OCI-LY1 (cell line): Measurements from ENCODE around the gene RASGRF1.

Experiments used
- H2AFZ ChIP-seq: fragments of 200-600 bp; sonication (generic), shearing (Covaris generic); 2 replicates; pipeline ENCODE4 v1.6.0; 2014; ENCODE audit warnings: antibody characterized with exemption, mild to moderate bottlenecking, low read length
- H3F3A ChIP-seq: fragments of 200-600 bp; sonication (generic), shearing (Covaris generic); 2 replicates; pipeline ENCODE4 v1.6.0; 2014; ENCODE audit warnings: mild to moderate bottlenecking, antibody characterized with exemption, low read length, moderate library complexity; ENCODE audit not compliant: insufficient read depth
- H3K27ac ChIP-seq: fragments of 200-600 bp; sonication (generic); 2 replicates; pipeline ENCODE4 v1.5.1; 2014; ENCODE audit warnings: low read length, mixed run types, mild to moderate bottlenecking, low read depth; ENCODE audit not compliant: poor library complexity, severe bottlenecking
- H3K27me3 ChIP-seq: fragments of 200-600 bp; sonication (generic); 2 replicates; pipeline ENCODE4 v1.6.0; 2014; ENCODE audit warnings: antibody characterized with exemption, mild to moderate bottlenecking, low read length, moderate library complexity; ENCODE audit not compliant: insufficient read depth
- H3K36me3 ChIP-seq: fragments of 200-600 bp; sonication (generic); 2 replicates; pipeline ENCODE4 v1.6.1; 2014; ENCODE audit warnings: mild to moderate bottlenecking, antibody characterized with exemption, low read length, moderate library complexity, mixed read lengths; ENCODE audit not compliant: insufficient read depth
- H3K4me1 ChIP-seq: fragments of 200-600 bp; sonication (generic); 2 replicates; pipeline ENCODE4 v1.5.1; 2014; ENCODE audit warnings: mild to moderate bottlenecking, low read length, moderate library complexity; ENCODE audit not compliant: insufficient read depth, severe bottlenecking
- H3K4me2 ChIP-seq: fragments of 200-600 bp; sonication (generic), shearing (Covaris generic); 2 replicates; pipeline ENCODE4 v1.6.1; 2014; ENCODE audit warnings: low read length
- H3K4me3 ChIP-seq: fragments of 200-600 bp; sonication (generic); 2 replicates; pipeline ENCODE4 v1.5.1; 2014; ENCODE audit warnings: low read length, low read depth, mild to moderate bottlenecking, mixed read lengths; ENCODE audit not compliant: poor library complexity, severe bottlenecking
- H3K79me2 ChIP-seq: fragments of 200-600 bp; shearing (Covaris generic); 2 replicates; pipeline ENCODE4 v1.6.1; 2016; ENCODE audit warnings: mixed run types, low read length, mixed read lengths; ENCODE audit not compliant: insufficient read depth
- H3K9ac ChIP-seq: fragments of 200-600 bp; sonication (generic), shearing (Covaris generic); 2 replicates; pipeline ENCODE4 v1.6.1; 2014; ENCODE audit warnings: mild to moderate bottlenecking, low read length, mixed read lengths
- H3K9me2 ChIP-seq: fragments of 200-600 bp; sonication (generic), shearing (Covaris generic); 2 replicates; pipeline ENCODE4 v1.6.1; 2014; ENCODE audit warnings: low read depth, mild to moderate bottlenecking, low read length, mixed read lengths
- H3K9me3 ChIP-seq: fragments of 200-600 bp; shearing (Covaris generic); 2 replicates; pipeline ENCODE4 v1.6.1; 2014; ENCODE audit warnings: low read length, mixed read lengths
- H4K20me1 ChIP-seq: fragments of 200-600 bp; sonication (generic), shearing (Covaris generic); 2 replicates; pipeline ENCODE4 v1.6.0; 2016; ENCODE audit warnings: mild to moderate bottlenecking, low read length; ENCODE audit not compliant: insufficient read depth
- CTCF ChIP-seq: fragments of 200-600 bp; sonication (generic), shearing (Covaris generic); IDR thresholded peaks from 2 replicates; pipeline ENCODE4 v1.5.1; 2017; ENCODE audit warnings: mild to moderate bottlenecking, antibody characterized with exemption, low read length, moderate library complexity, mixed read lengths
- EZH2 ChIP-seq: fragments of 200-600 bp; sonication (generic), shearing (Covaris generic); IDR thresholded peaks from 2 replicates; pipeline ENCODE4 v1.8.0; 2017; ENCODE audit warnings: borderline replicate concordance, mixed run types, mild to moderate bottlenecking, antibody characterized with exemption, low read length, moderate library complexity, mixed read lengths

Gene RASGRF1

GRCh38 chr15:79065361-79065705, 25.2 kb downstream of the RASGRF1 start:
- Histone ChIP-seq H3K4me1 (peaks cover 4% of the 10 kb centered on the region), H3K27me3 (no peaks in the 10 kb centered on the region), H3K27ac (no peak overlapping the region), H3K9me3 (no peaks in the 10 kb centered on the region), H3K9ac (no peak overlapping the region), H3K4me2 (no peak overlapping the region; the same call in 1 of the 2 replicates), H2AFZ (no peak overlapping the region), H3K79me2 (no peaks in the 10 kb centered on the region), H3K4me3 (no peak overlapping the region), H3F3A (no peaks in the 10 kb centered on the region), H3K9me2 (no peaks in the 10 kb centered on the region), H3K36me3 (no peaks in the 10 kb centered on the region), H4K20me1 (no peaks in the 10 kb centered on the region)
- TF ChIP-seq CTCF = no peak
- TF ChIP-seq EZH2 = no peak

GRCh38 chr15:79064496-79064895, 26.1 kb downstream of the RASGRF1 start:
- no peak overlapping the region for H2AFZ ChIP-seq
- peaks cover 4% of the 10 kb centered on the region for H3K4me1 ChIP-seq
- H3K4me2 ChIP-seq = no peak overlapping the region
- H3F3A ChIP-seq = no peaks in the 10 kb centered on the region
- no peaks in the 10 kb centered on the region for H3K27me3 ChIP-seq
- no peak overlapping the region for H3K9ac ChIP-seq
- H3K9me3 ChIP-seq = no peaks in the 10 kb centered on the region
- H3K4me3 ChIP-seq = no peak overlapping the region
- no peaks in the 10 kb centered on the region for H3K36me3 ChIP-seq
- no peaks in the 10 kb centered on the region for H3K9me2 ChIP-seq
- H3K79me2 ChIP-seq = no peaks in the 10 kb centered on the region
- TF ChIP-seq EZH2 = no peak
- no peak for TF ChIP-seq CTCF
- no peaks in the 10 kb centered on the region for H4K20me1 ChIP-seq
- H3K27ac ChIP-seq = no peak overlapping the region

- Histone ChIP-seq H3K36me3 (no peaks in the 10 kb centered on the region), H3K4me2 (no peak overlapping the region), H3K79me2 (no peaks in the 10 kb centered on the region), H3K4me3 (no peak overlapping the region), H3F3A (no peaks in the 10 kb centered on the region), H3K9ac (no peak overlapping the region), H2AFZ (no peak overlapping the region), H3K27me3 (peaks cover 6% of the 10 kb centered on the region; the same call in 1 of the 2 replicates), H3K9me2 (no peaks in the 10 kb centered on the region), H4K20me1 (no peaks in the 10 kb centered on the region), H3K9me3 (no peaks in the 10 kb centered on the region), H3K27ac (no peak overlapping the region), H3K4me1 (no peaks in the 10 kb centered on the region)
- no peak for TF ChIP-seq CTCF
- TF ChIP-seq EZH2 = no peak
These were observed 30.4 kb downstream of the RASGRF1 start for GRCh38 chr15:79060175-79060574.
